Measurements from ENCODE around the gene PDE6C. TPM values are rescaled to one million over a fixed set of nuclear protein-coding genes. Genes with fewer than 3 reads are reported as not detected.

Gene PDE6C
- total and polyA plus RNA-seq, 2 donors from 2014 or later: not detected

DNA sequence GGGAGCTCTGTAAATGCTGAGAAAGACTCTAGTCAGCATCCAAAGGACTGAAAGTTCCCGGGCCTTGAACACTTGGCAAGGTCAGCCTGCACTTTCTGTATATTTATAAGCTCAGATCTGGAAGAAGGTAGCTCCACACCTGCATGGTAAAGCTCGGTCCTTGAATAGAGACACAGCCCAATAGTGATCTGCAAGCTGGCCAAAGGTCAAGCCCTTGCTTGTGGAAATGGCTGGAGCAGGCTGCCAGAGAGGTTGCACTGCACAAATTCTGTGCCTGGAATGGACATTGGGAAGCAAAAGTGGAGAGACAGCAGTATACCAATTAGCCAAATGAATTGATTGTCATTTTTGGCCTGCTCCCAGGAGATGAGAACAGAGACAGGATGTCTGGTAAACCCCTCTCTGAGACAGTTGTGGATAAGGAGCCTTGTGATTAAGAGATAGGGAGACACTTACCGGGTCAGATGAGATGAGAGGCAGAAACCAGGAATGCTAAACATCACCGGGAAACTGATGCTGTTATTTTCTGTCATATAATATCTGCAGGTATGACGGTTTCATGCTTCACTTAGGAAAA is 98.1 kb downstream of the PDE6C start:
- FAIRE-seq: no peak
- Histone ChIP-seq H3K36me3 (ENCODE audit: control insufficient read depth in 2 of 3, insufficient read depth in 3 of 3, low read length in 3 of 3) (no peaks in the 10 kb centered on the region), H3K27ac (ENCODE audit: low read depth in 2 of 2, low read length in 2 of 2) (no peak overlapping the region), H3K9ac (ENCODE audit: low read length in 3 of 3) (no peak overlapping the region), H3K4me3 (ENCODE audit: low read length in 3 of 3) (no peak overlapping the region), H3K4me1 (ENCODE audit: control insufficient read depth in 2 of 3, insufficient read depth in 2 of 3, low read depth in 1 of 3, low read length in 3 of 3) (no peaks in the 10 kb centered on the region), H3K9me3 (ENCODE audit: control insufficient read depth in 2 of 3, insufficient read depth in 1 of 3, low read length in 3 of 3) (no peaks in the 10 kb centered on the region), H3K27me3 (ENCODE audit: control insufficient read depth, insufficient read depth, low read length) (no peaks in the 10 kb centered on the region)
- TF ChIP-seq, protein P1, sequence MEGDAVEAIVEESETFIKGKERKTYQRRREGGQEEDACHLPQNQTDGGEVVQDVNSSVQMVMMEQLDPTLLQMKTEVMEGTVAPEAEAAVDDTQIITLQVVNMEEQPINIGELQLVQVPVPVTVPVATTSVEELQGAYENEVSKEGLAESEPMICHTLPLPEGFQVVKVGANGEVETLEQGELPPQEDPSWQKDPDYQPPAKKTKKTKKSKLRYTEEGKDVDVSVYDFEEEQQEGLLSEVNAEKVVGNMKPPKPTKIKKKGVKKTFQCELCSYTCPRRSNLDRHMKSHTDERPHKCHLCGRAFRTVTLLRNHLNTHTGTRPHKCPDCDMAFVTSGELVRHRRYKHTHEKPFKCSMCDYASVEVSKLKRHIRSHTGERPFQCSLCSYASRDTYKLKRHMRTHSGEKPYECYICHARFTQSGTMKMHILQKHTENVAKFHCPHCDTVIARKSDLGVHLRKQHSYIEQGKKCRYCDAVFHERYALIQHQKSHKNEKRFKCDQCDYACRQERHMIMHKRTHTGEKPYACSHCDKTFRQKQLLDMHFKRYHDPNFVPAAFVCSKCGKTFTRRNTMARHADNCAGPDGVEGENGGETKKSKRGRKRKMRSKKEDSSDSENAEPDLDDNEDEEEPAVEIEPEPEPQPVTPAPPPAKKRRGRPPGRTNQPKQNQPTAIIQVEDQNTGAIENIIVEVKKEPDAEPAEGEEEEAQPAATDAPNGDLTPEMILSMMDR (IDR thresholded peaks at IDR 0.05; ENCODE audit: borderline replicate concordance, extremely low read depth, insufficient read depth): no peak
- intact Hi-C loops (cut with DNase I): no loop called here
- no peak for DNase-seq

DNA sequence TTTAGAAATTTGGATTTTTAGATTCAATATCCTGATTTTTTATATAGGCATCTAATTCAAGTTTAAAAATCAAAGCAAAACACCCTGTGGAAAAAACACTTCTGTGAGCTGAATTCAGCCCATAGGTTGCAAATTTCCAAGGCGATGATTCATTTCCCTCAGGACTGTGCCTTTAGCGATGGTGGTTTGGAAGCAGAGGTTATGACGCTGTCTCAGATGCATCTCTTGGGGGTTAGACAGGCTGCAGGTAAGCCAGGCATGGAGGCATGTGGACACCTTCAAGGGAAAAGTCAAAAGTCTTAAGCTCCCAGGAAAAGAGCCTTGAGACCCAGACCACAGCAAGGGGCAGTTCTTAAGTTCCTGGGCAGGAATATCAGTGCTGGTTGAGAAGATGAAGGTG is 99.6 kb downstream of the PDE6C start:
- TF ChIP-seq, protein P1 (IDR thresholded peaks at IDR 0.05; ENCODE audit: borderline replicate concordance, extremely low read depth, insufficient read depth): no peak
- no peaks in the 10 kb centered on the region for H3K36me3 ChIP-seq (ENCODE audit: control insufficient read depth in 2 of 3, insufficient read depth in 3 of 3, low read length in 3 of 3)
- DNase-seq (no peak), FAIRE-seq (no peak)
- no peak overlapping the region for H3K9ac ChIP-seq (ENCODE audit: low read length in 3 of 3)
- H3K4me1 ChIP-seq (ENCODE audit: control insufficient read depth in 2 of 3, insufficient read depth in 2 of 3, low read depth in 1 of 3, low read length in 3 of 3): no peaks in the 10 kb centered on the region
- H3K27me3 ChIP-seq (ENCODE audit: control insufficient read depth, insufficient read depth, low read length): no peaks in the 10 kb centered on the region
- no peak overlapping the region for H3K27ac ChIP-seq (ENCODE audit: low read depth in 2 of 2, low read length in 2 of 2)
- H3K4me3 ChIP-seq (ENCODE audit: low read length in 3 of 3): no peak overlapping the region
- no peaks in the 10 kb centered on the region for H3K9me3 ChIP-seq (ENCODE audit: control insufficient read depth in 2 of 3, insufficient read depth in 1 of 3, low read length in 3 of 3)
- intact Hi-C loops (cut with DNase I): no loop called here

GRCh38 chr10:93712593-93712992 is 100.3 kb downstream of the PDE6C start:
- no peak overlapping the region for H3K27ac ChIP-seq (ENCODE audit: low read depth in 2 of 2, low read length in 2 of 2)
- DNase-seq (no peak), FAIRE-seq (no peak)
- TF ChIP-seq, protein P1 (IDR thresholded peaks at IDR 0.05; ENCODE audit: borderline replicate concordance, extremely low read depth, insufficient read depth): no peak
- no peak overlapping the region for H3K4me3 ChIP-seq (ENCODE audit: low read length in 3 of 3)
- no peaks in the 10 kb centered on the region for H3K4me1 ChIP-seq (ENCODE audit: control insufficient read depth in 2 of 3, insufficient read depth in 2 of 3, low read depth in 1 of 3, low read length in 3 of 3)
- no peaks in the 10 kb centered on the region for H3K36me3 ChIP-seq (ENCODE audit: control insufficient read depth in 2 of 3, insufficient read depth in 3 of 3, low read length in 3 of 3)
- no peaks in the 10 kb centered on the region for H3K9me3 ChIP-seq (ENCODE audit: control insufficient read depth in 2 of 3, insufficient read depth in 1 of 3, low read length in 3 of 3)
- H3K9ac ChIP-seq (ENCODE audit: low read length in 3 of 3): no peak overlapping the region
- intact Hi-C loops (cut with DNase I): no loop called here
- H3K27me3 ChIP-seq (ENCODE audit: control insufficient read depth, insufficient read depth, low read length): no peaks in the 10 kb centered on the region

GRCh38 chr10:93715345-93715744 is 103.0 kb downstream of the PDE6C start:
- intact Hi-C loops (cut with DNase I): no loop called here
- H3K27me3 ChIP-seq (ENCODE audit: control insufficient read depth, insufficient read depth, low read length): no peaks in the 10 kb centered on the region
- no peak for DNase-seq
- TF ChIP-seq, protein P1 (IDR thresholded peaks at IDR 0.05; ENCODE audit: borderline replicate concordance, extremely low read depth, insufficient read depth): no peak
- H3K27ac ChIP-seq (ENCODE audit: low read depth in 2 of 2, low read length in 2 of 2): no peak overlapping the region
- no peak for FAIRE-seq
- no peaks in the 10 kb centered on the region for H3K9me3 ChIP-seq (ENCODE audit: control insufficient read depth in 2 of 3, insufficient read depth in 1 of 3, low read length in 3 of 3)
- H3K4me3 ChIP-seq (ENCODE audit: low read length in 3 of 3): no peak overlapping the region
- no peaks in the 10 kb centered on the region for H3K4me1 ChIP-seq (ENCODE audit: control insufficient read depth in 2 of 3, insufficient read depth in 2 of 3, low read depth in 1 of 3, low read length in 3 of 3)
- H3K36me3 ChIP-seq (ENCODE audit: control insufficient read depth in 2 of 3, insufficient read depth in 3 of 3, low read length in 3 of 3): no peaks in the 10 kb centered on the region
- H3K9ac ChIP-seq (ENCODE audit: low read length in 3 of 3): no peak overlapping the region

Measured in kidney (tissue), 14 donors.